Thymus (tissue), 11 donors: ENCODE data around the gene CD164L2. TPM values are rescaled to one million over a fixed set of nuclear protein-coding genes. Genes with fewer than 3 reads are reported as not detected.

ENCODE experiments used
- DNase-seq, 9 donors: peaks; one replicate each; pipeline ENCODE4 v3.0.0-alpha.2; 2013; ENCODE audit warnings: low spot score in 9 of 9, low read depth in 6 of 9, missing footprints in 1 of 9
- H3K27ac ChIP-seq, 2 donors: one replicate each; pipeline ENCODE4 v1.5.1; 2013; ENCODE audit warnings: control low read depth in 1 of 2, low read depth in 1 of 2, low read length in 1 of 2, mild to moderate bottlenecking in 1 of 2, moderate library complexity in 1 of 2
- H3K27me3 ChIP-seq, 2 donors: one replicate each; pipeline ENCODE4 v1.5.1; 2013; ENCODE audit warnings: low read length in 1 of 2; ENCODE audit not compliant: control insufficient read depth in 2 of 2, insufficient read depth in 1 of 2
- H3K36me3 ChIP-seq, 2 donors: one replicate each; pipeline ENCODE4 v1.5.1; 2013; ENCODE audit warnings: low read length in 1 of 2, mild to moderate bottlenecking in 1 of 2, moderate library complexity in 1 of 2; ENCODE audit not compliant: control insufficient read depth in 2 of 2, insufficient read depth in 2 of 2
- H3K4me1 ChIP-seq, 2 donors: one replicate each; pipeline ENCODE4 v1.5.1; 2013; ENCODE audit warnings: low read length in 2 of 2; ENCODE audit not compliant: control insufficient read depth in 2 of 2, insufficient read depth in 2 of 2
- H3K4me3 ChIP-seq, 2 donors: one replicate each; pipeline ENCODE4 v1.5.1; 2013; ENCODE audit warnings: low read length in 2 of 2, control low read depth in 1 of 2, mild to moderate bottlenecking in 1 of 2
- H3K9me3 ChIP-seq, 2 donors: one replicate each; pipeline ENCODE4 v1.5.1; 2013; ENCODE audit warnings: low read length in 1 of 2, mild to moderate bottlenecking in 1 of 2; ENCODE audit not compliant: control insufficient read depth in 2 of 2, insufficient read depth in 1 of 2
- WGBS: extraction: QIAGEN DNeasy Blood & Tissue Kit; methylation state at CpG from one replicate; pipeline ENCODE4 v1.1.7; 2013; 5-methylcytosine and 5-hydroxymethylcytosine counted together
- polyA plus RNA-seq: library from polyadenylated mRNA; stranded (reverse); fragments of 200-250 nt; gene quantifications from one replicate; pipeline ENCODE4 v1.2.3, GENCODE V29; 2013
- total RNA-seq: library from RNA; stranded (reverse); fragments of 120-200 nt; gene quantifications from one replicate; pipeline ENCODE4 v1.2.4, GENCODE V29; 2013
- donor health status: healthy.

The CD164L2 gene
- total and polyA plus RNA-seq, 2 donors: 0.05 to 2.4 TPM

DNA sequence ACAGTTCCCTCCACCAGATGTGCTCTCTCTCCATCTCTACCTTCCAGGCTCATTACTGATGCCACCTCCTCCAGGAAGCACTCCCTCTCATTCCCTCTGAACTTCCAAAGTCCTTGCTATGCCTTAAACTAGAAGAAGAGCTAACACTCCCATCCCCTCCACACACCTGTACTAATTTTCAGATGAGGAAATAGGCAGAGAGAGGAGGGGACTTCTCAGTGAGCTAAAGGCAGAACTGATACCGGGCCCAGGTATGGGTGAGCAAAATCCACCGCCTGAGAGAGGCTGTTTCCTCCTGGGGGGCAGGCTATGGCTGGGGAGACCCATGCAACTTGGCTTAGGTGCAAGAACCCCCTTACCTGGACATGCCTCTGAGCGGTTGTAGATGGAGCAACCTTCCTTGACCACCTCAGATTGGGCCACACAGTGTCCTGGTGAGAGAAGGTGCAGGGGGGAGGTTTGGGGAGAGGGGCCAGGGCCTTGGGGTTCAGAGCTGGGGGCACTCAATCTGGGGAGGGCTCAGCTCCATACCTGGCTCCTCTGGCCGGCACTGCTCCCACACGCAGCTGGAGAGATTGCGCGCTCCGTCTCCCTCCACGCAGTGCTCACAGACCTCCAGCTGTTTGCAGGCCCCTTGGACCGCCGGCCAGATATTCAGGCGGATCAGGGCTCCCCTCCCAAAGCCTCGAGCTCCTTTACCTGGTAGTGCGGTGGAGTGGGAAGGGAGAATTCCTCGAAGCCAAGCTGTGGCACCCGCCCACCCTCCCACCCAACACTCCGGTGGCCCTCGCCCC is 967 bp downstream of the CD164L2 start:
- Histone ChIP-seq H3K4me3 (no peak overlapping the region), H3K4me1 (peaks cover 0 to 5% of the 10 kb centered on the region in 2 donors)

DNA sequence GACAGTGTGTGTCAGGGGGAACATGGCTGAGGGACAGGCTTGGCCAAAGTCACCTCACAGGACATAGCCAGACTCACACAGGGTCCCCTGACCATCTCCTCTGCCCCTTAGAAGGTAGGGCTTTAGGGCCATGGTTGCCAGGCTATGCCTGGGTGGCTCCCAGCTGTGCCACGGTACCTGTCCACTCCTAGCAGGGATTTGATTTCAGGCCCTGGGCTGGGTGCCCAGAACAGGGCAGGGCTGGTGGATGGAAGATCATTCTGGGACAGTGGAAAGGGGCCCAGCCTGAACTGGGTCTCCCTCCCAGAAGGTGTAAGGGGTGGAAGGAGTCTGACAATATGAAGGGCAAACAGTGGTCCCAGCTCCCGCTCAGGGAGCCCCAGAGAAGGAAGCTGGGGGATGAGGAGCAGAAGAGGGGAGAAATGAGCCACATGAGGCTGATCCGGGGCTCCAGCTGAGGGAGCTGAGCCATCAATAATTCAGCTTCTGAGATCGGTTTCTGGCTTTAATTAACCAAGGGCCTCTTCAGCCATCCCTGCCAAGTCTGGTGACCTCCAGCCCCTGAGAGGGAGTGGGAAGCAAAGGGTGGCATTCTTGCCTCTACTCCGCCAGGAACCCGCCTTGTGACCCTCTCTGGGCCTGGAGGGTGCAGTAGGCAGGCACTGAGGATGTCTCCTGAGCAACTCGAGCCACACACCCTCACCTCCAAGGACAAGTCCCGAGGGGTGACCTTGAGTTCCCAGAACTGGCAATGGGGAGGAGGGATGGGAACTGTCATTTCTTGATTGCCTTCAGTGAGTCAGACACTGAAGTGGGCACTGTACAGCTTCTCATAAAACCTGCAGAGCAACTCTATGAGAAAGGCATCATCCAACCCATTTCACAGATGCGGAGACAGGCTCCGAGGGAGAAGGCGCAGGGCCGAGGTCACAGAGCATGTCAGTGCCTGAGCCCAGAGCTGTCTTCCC is 2.1 kb downstream of the CD164L2 start:
- Histone ChIP-seq H3K9me3 (no peaks in the 10 kb centered on the region), H3K4me1 (peaks cover 0 to 5% of the 10 kb centered on the region in 2 donors), H3K4me3 (no peak overlapping the region), H3K36me3 (no peaks in the 10 kb centered on the region), H3K27ac (no peak overlapping the region), H3K27me3 (peaks cover 0 to 31% of the 10 kb centered on the region in 2 donors)
- no peak for DNase-seq
- WGBS: 96% methylated on average over 12 of the region's 12 CpGs

More for the DNA sequence above, 967 bp downstream of the CD164L2 start:
- Histone ChIP-seq H3K9me3 (no peaks in the 10 kb centered on the region), H3K27ac (no peak overlapping the region), H3K36me3 (no peaks in the 10 kb centered on the region), H3K27me3 (peaks cover 0 to 34% of the 10 kb centered on the region in 2 donors)
- no peak for DNase-seq
- WGBS: 88% methylated on average over 18 of the region's 18 CpGs

DNA sequence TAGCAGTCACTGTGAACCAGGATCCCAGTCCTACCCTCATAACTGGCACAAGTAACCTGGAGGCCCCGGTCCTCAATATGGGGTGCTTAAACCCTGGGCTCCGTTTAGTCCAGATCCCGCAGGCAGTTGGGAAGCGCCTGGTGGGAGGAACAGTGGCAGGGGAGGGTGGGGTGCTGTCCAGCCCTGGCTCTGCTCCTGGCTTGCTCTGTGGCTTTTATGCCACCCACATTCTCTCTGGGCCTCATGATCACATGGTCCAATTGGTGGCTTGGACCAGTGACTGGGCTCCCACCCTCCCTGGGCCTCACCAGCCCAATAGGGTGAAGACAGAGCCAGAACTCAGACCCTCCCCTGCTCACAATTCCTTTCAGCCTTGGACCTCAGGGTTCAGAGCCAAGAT is 2.9 kb downstream of the CD164L2 start:
- 97% methylated on average over 4 of the region's 4 CpGs for WGBS
- peaks cover 0 to 5% of the 10 kb centered on the region in 2 donors for H3K4me1 ChIP-seq
- no peak overlapping the region for H3K27ac ChIP-seq

DNA sequence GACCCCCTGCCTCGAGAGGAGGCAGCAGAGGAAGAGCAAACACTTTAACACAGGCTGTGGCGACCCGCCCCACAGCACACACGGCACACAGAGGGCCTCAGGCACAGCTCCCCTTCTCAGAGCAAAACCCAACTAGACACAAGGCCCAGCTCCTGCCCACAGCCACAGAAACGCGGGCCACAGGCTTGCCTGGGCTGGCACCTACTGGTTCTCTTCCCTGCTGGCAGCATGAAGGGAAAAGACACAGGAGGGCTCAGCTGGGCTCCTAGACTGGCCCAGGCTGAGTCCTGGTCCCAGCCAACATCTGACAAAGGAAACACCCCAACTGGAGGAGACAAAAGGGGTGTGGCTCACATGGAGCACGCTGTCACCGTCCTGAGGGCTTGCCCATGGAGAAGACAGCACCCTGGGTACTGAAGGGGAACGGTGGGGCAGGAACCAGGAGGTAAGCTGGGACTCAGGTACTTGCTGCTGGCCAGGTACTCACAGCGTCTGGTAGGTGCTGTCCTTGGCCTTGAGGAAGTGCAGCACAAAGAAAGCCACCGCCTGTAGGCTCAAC is 3.5 kb downstream of the CD164L2 start:
- Histone ChIP-seq H3K4me1 (peaks cover 0 to 5% of the 10 kb centered on the region in 2 donors), H3K4me3 (no peak overlapping the region), H3K9me3 (no peaks in the 10 kb centered on the region), H3K27me3 (peaks cover 0 to 31% of the 10 kb centered on the region in 2 donors), H3K27ac (no peak overlapping the region), H3K36me3 (no peaks in the 10 kb centered on the region)
- WGBS: 93% methylated on average over 11 of the region's 11 CpGs
- DNase-seq: no peak

More for the DNA sequence above, 2.9 kb downstream of the CD164L2 start:
- no peaks in the 10 kb centered on the region for H3K9me3 ChIP-seq
- no peak for DNase-seq
- H3K4me3 ChIP-seq: no peak overlapping the region
- H3K36me3 ChIP-seq: no peaks in the 10 kb centered on the region
- peaks cover 0 to 31% of the 10 kb centered on the region in 2 donors for H3K27me3 ChIP-seq

DNA sequence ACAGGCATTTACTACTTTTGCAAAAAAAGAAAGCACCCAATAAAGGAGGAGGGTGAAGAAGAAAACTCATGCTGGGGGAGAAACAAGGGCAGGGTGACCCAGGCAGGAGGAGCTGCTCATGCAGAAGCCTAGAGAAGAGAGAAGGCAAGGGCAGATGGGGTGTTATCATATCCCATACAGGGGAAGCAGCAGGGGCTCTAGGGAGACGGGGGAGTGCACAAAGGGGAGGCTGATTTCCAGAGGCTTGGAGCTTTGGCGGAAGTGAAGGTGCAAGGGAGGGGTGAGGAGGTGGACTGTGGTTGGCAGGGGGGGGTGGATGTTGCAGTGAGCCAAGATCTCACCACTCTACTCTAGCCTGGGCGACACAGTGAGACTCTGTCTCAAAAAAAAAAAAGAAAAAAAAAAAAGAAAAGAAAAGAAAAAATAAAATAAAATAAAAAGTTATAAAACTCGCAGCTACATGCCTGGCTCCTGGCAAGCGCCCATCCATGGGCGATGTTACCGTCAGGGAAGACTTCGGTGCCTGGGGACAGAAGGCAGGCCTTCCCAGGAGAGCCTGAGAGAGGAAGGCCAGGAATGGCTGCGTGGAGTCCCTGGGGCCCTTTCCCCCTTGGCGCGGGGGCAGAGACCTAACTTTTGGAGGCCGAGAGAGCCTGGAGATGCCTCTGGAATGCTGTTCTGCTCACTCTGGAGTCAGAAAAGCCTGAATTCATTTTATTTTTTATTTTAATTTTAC is 5.2 kb downstream of the CD164L2 start:
- peaks cover 0 to 2% of the 10 kb centered on the region in 2 donors for H3K4me1 ChIP-seq
- no peak for DNase-seq
- no peaks in the 10 kb centered on the region for H3K36me3 ChIP-seq
- no peaks in the 10 kb centered on the region for H3K9me3 ChIP-seq
- H3K27ac ChIP-seq: no peak overlapping the region
- H3K27me3 ChIP-seq: peaks cover 0 to 18% of the 10 kb centered on the region in 2 donors
- H3K4me3 ChIP-seq: no peak overlapping the region
- 94% methylated on average over 12 of the region's 12 CpGs for WGBS

DNA sequence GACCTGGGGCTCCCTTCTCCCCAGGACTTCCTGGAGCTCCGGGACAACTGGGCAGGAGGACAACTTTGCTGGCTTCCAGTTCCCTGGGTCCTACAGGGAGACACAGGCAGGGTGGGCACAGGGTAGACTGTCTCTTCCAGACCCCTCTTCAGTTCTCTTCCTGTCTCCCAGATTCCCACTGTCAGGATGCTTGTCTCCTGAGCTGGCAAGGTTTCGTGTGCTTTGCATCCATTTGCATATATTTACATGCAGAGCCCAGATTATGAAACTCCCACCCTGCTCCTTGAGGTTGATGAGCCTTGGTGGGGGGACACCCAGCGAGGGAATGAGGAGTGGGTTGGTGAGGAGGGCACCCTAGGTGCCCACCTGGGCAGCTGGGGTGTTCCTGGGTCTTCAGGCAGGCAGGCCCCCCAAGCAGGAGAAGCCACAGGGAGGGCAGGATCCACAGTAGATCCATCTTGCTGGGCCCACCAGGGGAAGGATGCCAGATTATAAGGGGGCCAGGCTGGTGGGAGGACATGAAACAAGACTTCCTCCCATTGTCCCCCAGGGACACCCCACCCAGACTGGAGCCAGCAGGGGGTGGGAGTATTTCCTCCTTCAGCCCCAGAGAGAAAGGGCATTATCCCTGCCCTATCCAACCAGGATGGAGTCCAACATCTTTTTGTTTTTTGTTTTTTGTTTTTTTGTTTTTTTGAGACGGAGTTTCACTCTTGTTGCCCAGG is 8.6 kb downstream of the CD164L2 start, which contains the start of gene FCN3:
FCN3 (minus strand) TSS at position 463 of the 725 bp plus-strand sequence; CDS start at position 457, 6 bp downstream.
- H3K9me3 ChIP-seq: no peaks in the 10 kb centered on the region
- H3K36me3 ChIP-seq: no peaks in the 10 kb centered on the region
- peaks cover 0 to 1% of the 10 kb centered on the region in 2 donors for H3K4me1 ChIP-seq
- no peak for DNase-seq
- H3K27ac ChIP-seq: no peak within 1 kb of the TSS
- WGBS: 93% methylated on average over 4 of the region's 4 CpGs
- H3K27me3 ChIP-seq: peaks cover 0 to 2% of the 10 kb centered on the region in 2 donors
- no peak within 1 kb of the TSS for H3K4me3 ChIP-seq

DNA sequence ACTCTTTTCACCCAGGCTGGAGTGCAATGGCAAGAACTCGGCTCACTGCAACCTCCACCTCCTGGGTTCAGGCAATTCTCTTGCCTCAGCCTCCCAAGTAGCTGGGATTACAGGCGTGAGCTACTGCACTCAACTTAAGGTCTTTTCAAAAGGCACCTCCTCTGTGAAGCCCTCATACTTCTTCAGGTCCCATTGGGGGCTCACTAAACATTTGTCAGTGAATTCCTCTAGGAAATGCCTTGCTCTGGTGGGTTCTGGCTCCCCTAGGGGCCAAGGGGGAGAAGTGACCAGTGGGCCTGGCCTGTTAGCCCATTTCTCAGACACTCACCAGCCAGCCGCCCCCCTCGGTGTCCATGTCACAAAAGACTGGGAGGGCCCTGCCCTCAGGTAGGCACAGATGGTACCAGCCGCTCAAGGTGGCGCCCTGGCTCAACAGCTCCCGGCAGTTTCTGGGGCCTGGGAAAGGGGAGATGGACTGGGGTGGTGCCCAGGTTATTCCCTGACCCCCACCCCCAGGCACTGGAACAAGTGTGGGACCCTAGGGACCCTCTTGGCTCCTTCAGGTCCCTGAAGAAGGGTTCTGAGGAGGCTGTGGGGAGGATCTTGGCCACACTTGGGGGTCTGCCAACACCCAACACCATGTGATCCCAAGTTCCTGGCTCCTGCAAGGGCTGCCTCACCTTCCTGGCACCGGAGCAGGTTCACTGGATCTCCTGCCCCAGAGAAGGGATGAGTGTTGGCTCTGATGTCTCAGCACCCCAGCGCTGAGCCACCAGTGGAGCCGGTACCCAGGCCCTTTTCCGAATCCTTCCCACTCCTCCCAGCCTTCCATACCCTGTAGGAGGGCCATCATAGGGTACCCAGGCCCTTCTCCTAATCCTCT is 10.1 kb downstream of the CD164L2 start:
- H3K27me3 ChIP-seq: peaks cover 0 to 7% of the 10 kb centered on the region in 2 donors
- H3K4me3 ChIP-seq: no peak overlapping the region
- no peak for DNase-seq
- no peak overlapping the region for H3K27ac ChIP-seq
- no peaks in the 10 kb centered on the region for H3K9me3 ChIP-seq
- H3K4me1 ChIP-seq: peaks cover 0 to 8% of the 10 kb centered on the region in 2 donors
- H3K36me3 ChIP-seq: no peaks in the 10 kb centered on the region
- WGBS: 95% methylated on average over 11 of the region's 11 CpGs
